Measurements from ENCODE around the gene AHRR. TPM values are rescaled to one million over a fixed set of nuclear protein-coding genes. Genes with fewer than 3 reads are reported as not detected.

AHRR gene
- total and polyA plus RNA-seq, 8 donors = 0.63 to 47.8 (median 1.1) TPM; not detected in 1

DNA sequence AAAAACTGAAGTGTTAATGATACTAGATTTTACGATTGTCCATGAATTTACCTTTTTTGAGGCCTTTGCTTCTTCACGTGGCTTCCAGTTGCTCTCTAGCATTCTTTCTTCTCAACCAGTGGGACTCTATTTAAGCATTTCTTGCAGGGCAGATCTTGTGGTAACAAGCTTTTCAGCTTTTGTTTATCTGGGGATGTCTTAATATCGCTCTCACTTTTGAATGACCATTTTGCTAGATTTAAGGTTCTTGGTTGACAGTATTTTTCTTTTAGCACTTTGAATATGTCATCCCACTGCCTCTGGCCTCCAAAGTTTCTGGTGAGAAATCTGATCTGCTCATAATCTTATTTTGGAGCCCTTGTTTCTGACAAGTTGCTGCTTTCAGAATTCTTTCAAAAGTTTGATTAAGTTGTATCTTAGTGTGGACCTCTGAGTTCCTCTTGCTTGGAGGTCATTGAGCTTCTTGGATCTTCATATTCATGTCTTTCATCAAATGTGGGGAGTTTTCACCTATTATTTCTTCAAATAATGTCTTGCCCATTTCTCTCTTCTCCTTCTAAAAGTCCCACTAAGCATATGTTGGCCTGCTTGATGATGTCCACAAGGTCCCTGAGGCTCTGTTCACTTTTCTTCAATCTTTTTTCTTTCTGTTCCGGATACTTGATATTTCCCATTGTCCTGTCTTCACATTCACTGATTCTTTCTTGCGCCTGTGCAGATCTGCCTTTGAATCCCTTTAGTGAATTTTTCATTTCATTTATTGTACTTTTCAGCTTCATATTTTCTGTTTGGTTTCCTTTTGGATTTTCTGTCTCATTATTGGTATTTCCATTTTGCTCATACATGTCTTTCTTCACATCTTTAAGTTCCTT, 130.3 kb downstream of the AHRR start:
- H3K36me3 ChIP-seq = peaks cover 77 to 100% (median 99%) of the 10 kb centered on the region in 4 donors
- peaks cover 0 to 12% (median 10%) of the 10 kb centered on the region in 4 donors for H3K9me3 ChIP-seq
- no peaks in the 10 kb centered on the region for H3K27me3 ChIP-seq
- H3K4me1 ChIP-seq = peaks cover 0 to 17% (median 1%) of the 10 kb centered on the region in 4 donors
- TF ChIP-seq POLR2A (IDR thresholded peaks at IDR 0.05) = no peak
- TF ChIP-seq EP300 (IDR thresholded peaks at IDR 0.05) = no peak
- TF ChIP-seq, protein P1, sequence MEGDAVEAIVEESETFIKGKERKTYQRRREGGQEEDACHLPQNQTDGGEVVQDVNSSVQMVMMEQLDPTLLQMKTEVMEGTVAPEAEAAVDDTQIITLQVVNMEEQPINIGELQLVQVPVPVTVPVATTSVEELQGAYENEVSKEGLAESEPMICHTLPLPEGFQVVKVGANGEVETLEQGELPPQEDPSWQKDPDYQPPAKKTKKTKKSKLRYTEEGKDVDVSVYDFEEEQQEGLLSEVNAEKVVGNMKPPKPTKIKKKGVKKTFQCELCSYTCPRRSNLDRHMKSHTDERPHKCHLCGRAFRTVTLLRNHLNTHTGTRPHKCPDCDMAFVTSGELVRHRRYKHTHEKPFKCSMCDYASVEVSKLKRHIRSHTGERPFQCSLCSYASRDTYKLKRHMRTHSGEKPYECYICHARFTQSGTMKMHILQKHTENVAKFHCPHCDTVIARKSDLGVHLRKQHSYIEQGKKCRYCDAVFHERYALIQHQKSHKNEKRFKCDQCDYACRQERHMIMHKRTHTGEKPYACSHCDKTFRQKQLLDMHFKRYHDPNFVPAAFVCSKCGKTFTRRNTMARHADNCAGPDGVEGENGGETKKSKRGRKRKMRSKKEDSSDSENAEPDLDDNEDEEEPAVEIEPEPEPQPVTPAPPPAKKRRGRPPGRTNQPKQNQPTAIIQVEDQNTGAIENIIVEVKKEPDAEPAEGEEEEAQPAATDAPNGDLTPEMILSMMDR (IDR thresholded peaks at IDR 0.05) = no peak
- no peak for TF ChIP-seq POLR2AphosphoS5 (IDR thresholded peaks at IDR 0.05)
- WGBS, 5 donors = 77 to 97% (median 89%) methylated on average over 5 of the region's 5 CpGs
- no peak overlapping the region for H3K27ac ChIP-seq
- H3K4me3 ChIP-seq = no peak overlapping the region
- DNase-seq = no peak
- intact Hi-C loops (cut with DNase I; ENCODE audit: low total_unique reads) = no loop called here

DNA sequence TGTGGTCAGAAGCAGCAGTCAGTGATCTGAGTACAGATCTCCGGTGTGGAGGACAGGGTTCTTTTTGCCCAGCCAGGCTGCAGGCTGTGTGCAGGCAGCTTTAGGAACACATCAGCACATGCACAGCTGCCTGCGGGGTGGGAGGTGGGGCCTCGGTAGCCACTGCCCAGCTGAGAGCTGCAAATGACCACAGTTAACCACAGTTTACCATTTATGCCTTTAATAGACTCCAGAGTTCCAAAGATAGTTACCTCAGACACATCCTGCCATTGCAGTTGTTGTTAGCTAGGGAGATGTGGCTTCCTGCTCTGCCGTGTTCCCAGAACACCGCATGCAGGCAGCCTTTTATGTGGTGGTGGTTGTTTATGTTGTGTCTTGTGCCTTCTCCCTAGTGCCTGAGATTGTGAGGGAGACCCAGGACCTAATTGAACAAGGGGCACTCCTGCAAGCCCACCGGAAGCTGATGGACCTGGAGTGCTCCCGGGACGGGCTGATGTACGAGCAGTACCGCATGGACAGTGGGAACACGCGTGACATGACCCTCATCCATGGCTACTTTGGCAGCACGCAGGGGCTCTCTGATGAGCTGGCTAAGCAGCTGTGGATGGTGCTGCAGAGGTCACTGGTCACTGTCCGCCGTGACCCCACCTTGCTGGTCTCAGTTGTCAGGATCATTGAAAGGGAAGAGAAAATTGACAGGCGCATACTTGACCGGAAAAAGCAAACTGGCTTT, 131.6 kb downstream of the AHRR start:
- DNase-seq = no peak
- H3K27ac ChIP-seq = no peak overlapping the region
- 84 to 96% (median 95%) methylated on average over 17 of the region's 17 CpGs for WGBS, 5 donors

DNA sequence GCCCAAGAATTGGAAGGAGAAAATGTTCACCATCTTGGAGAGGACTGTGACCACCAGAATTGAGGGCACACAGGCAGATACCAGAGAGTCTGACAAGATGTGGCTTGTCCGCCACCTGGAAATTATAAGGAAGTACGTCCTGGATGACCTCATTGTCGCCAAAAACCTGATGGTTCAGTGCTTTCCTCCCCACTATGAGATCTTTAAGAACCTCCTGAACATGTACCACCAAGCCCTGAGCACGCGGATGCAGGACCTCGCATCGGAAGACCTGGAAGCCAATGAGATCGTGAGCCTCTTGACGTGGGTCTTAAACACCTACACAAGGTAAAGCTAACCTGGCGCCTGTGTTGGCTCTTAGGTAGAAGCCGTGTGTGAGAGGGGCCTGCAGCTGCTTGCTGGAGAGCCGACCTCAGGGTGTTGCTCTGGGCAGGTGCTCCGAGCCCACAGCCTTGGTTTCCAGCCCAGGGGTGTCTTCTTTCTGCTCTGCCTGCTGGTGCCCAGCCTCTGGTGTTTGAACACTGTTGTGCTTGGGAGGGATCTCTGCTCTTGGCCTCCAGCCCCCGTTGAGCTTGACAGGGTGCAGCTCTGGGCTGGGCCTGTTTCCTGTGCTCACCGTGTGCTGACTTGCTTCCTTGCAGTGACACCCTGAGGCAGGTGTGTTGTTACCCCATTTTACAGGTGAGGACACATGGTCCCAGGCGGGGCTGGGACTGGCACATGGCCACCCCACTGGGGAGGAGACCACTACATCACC, 132.4 kb downstream of the AHRR start:
- no peak overlapping the region for H3K27ac ChIP-seq
- 86 to 94% (median 92%) methylated on average over 13 to 16 of the region's 16 CpGs for WGBS, 5 donors
- no peaks in the 10 kb centered on the region for H3K27me3 ChIP-seq
- DNase-seq = no peak
- H3K4me3 ChIP-seq = no peak overlapping the region
- peaks cover 0 to 12% (median 10%) of the 10 kb centered on the region in 4 donors for H3K9me3 ChIP-seq
- H3K36me3 ChIP-seq = peaks cover 71 to 100% (median 99%) of the 10 kb centered on the region in 4 donors
- intact Hi-C loops (cut with DNase I; ENCODE audit: low total_unique reads) = no loop called here
- peaks cover 0 to under 1% (median 0%) of the 10 kb centered on the region in 4 donors for H3K4me1 ChIP-seq
- TF ChIP-seq POLR2AphosphoS5 (IDR thresholded peaks at IDR 0.05) = no peak
- TF ChIP-seq POLR2A (IDR thresholded peaks at IDR 0.05) = no peak
- TF ChIP-seq EP300 (IDR thresholded peaks at IDR 0.05) = no peak
- TF ChIP-seq, protein P1 (IDR thresholded peaks at IDR 0.05) = no peak

More for the DNA sequence above, 131.6 kb downstream of the AHRR start:
- H3K27me3 ChIP-seq = no peaks in the 10 kb centered on the region
- H3K9me3 ChIP-seq = peaks cover 0 to 12% (median 10%) of the 10 kb centered on the region in 4 donors
- TF ChIP-seq EP300 (IDR thresholded peaks at IDR 0.05) (no peak), POLR2A (IDR thresholded peaks at IDR 0.05) (no peak), POLR2AphosphoS5 (IDR thresholded peaks at IDR 0.05) (no peak)
- TF ChIP-seq, protein P1 (IDR thresholded peaks at IDR 0.05) = no peak
- peaks cover 77 to 100% (median 99%) of the 10 kb centered on the region in 4 donors for H3K36me3 ChIP-seq
- intact Hi-C loops (cut with DNase I; ENCODE audit: low total_unique reads) = no loop called here
- H3K4me3 ChIP-seq = no peak overlapping the region
- peaks cover 0 to 8% (median 0%) of the 10 kb centered on the region in 4 donors for H3K4me1 ChIP-seq

DNA sequence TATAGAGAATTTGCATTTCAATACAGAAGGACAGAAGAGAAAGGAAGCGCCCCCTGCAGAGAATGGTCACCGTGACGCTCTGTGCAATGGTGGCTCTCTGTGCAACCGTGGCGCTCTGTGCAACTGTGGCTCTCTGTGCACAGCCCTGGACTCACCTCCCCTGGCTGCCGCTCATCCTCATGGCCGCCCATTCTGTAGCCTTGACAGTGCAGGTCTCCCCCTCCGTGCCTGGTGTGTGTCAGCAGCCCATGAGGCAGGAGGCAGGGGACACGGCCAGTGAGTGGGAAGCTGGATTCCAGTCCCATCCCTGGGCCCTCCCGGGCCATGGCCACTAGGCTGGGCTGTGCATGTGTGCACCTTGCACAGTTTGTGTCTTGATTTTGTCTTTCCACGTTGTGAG, 133.4 kb downstream of the AHRR start:
- Histone ChIP-seq H3K4me1 (no peaks in the 10 kb centered on the region), H3K27me3 (no peaks in the 10 kb centered on the region), H3K9me3 (peaks cover 0 to 12% (median 10%) of the 10 kb centered on the region in 4 donors), H3K4me3 (no peak overlapping the region), H3K36me3 (peaks cover 74 to 100% (median 99%) of the 10 kb centered on the region in 4 donors), H3K27ac (no peak overlapping the region)
- no peak for DNase-seq
- intact Hi-C loops (cut with DNase I; ENCODE audit: low total_unique reads) = no loop called here
- WGBS, 5 donors = 83 to 91% (median 88%) methylated on average over 11 of the region's 11 CpGs
- no peak for TF ChIP-seq EP300 (IDR thresholded peaks at IDR 0.05)
- no peak for TF ChIP-seq POLR2A (IDR thresholded peaks at IDR 0.05)
- no peak for TF ChIP-seq POLR2AphosphoS5 (IDR thresholded peaks at IDR 0.05)
- TF ChIP-seq, protein P1 (IDR thresholded peaks at IDR 0.05) = no peak

Measured in stomach (tissue), 9 donors.